H1 (cell line): ENCODE measurements around the gene DDX18. TPM values are rescaled to one million over a fixed set of nuclear protein-coding genes. Genes with fewer than 3 reads are reported as not detected.

Experiments
- CBX8 ChIP-seq: fragments of 300-800, 300-1000 bp; sonication (generic); IDR thresholded peaks from 2 replicates; pipeline ENCODE4 v1.7.1; 2016; ENCODE audit warnings: low read depth, low read length, borderline replicate concordance
- EZH2 ChIP-seq: fragments of 200-600 bp; sonication (generic); IDR thresholded peaks from 2 replicates; pipeline ENCODE4 v1.7.1; 2012; ENCODE audit warnings: low read depth, mild to moderate bottlenecking, moderate library complexity, low read length, inconsistent platforms; ENCODE audit not compliant: severe bottlenecking
- HDAC6 ChIP-seq: IDR thresholded peaks from one replicate; pipeline ENCODE4 v1.7.1; 2012; ENCODE audit warnings: low read depth, mild to moderate bottlenecking, inconsistent platforms, low read length, moderate library complexity
- JUND ChIP-seq: IDR thresholded peaks from 2 replicates; pipeline ENCODE4 v1.6.1; 2011; ENCODE audit warnings: mild to moderate bottlenecking, improper control_type of control experiment, low read length
- SIX5 ChIP-seq: IDR thresholded peaks from 2 replicates; pipeline ENCODE4 v1.6.1; 2011; ENCODE audit warnings: mild to moderate bottlenecking, low read depth, low read length
- TAF1 ChIP-seq: IDR thresholded peaks from 2 replicates; pipeline ENCODE4 v1.6.1; 2011; ENCODE audit warnings: mild to moderate bottlenecking, low read depth, low read length
- polyA plus RNA-seq, 7 experiments: library from polyadenylated mRNA; depleted of rRNA in 3 of 7; stranded (reverse) in 5 of 7; unstranded in 2 of 7; fragments of >200 nt in 5 of 7; fragments of 200-250 nt in 2 of 7; gene quantifications; 1 replicate in 5 of 7; 2 replicates in 1 of 7; 4 replicates in 1 of 7; pipeline versions ENCODE4 v1.2.1 to v1.2.3, GENCODE V29; 2011 to 2013; ENCODE audit warnings: missing spikeins in 2 of 7, mixed read lengths in 2 of 7
- total RNA-seq: library from RNA; stranded (reverse); fragmentation: NEBNext Ultra II Directional; extraction: Animal tissue kit (Norgen Biotek cat#: 25700); gene quantifications from 2 replicates; pipeline ENCODE4 v1.2.1, GENCODE V29; 2021
- TF ChIP-seq, protein P1 (sequence below): fragments of 300-600 bp; sonication (generic); IDR thresholded peaks from 2 replicates; pipeline ENCODE4 v1.7.1; 2012; ENCODE audit warnings: low read length, moderate library complexity, mild to moderate bottlenecking, inconsistent platforms; ENCODE audit not compliant: insufficient replicate concordance

DDX18 gene
- total and polyA plus RNA-seq, 2 of the 8 experiments (the other 6 are each of a cell fraction or from before 2014, with no cell fraction given), result 31.3 to 119 TPM

GRCh38 chr2:117875786-117876185, 61.3 kb downstream of the DDX18 start (continued):
- TF ChIP-seq, protein P1, sequence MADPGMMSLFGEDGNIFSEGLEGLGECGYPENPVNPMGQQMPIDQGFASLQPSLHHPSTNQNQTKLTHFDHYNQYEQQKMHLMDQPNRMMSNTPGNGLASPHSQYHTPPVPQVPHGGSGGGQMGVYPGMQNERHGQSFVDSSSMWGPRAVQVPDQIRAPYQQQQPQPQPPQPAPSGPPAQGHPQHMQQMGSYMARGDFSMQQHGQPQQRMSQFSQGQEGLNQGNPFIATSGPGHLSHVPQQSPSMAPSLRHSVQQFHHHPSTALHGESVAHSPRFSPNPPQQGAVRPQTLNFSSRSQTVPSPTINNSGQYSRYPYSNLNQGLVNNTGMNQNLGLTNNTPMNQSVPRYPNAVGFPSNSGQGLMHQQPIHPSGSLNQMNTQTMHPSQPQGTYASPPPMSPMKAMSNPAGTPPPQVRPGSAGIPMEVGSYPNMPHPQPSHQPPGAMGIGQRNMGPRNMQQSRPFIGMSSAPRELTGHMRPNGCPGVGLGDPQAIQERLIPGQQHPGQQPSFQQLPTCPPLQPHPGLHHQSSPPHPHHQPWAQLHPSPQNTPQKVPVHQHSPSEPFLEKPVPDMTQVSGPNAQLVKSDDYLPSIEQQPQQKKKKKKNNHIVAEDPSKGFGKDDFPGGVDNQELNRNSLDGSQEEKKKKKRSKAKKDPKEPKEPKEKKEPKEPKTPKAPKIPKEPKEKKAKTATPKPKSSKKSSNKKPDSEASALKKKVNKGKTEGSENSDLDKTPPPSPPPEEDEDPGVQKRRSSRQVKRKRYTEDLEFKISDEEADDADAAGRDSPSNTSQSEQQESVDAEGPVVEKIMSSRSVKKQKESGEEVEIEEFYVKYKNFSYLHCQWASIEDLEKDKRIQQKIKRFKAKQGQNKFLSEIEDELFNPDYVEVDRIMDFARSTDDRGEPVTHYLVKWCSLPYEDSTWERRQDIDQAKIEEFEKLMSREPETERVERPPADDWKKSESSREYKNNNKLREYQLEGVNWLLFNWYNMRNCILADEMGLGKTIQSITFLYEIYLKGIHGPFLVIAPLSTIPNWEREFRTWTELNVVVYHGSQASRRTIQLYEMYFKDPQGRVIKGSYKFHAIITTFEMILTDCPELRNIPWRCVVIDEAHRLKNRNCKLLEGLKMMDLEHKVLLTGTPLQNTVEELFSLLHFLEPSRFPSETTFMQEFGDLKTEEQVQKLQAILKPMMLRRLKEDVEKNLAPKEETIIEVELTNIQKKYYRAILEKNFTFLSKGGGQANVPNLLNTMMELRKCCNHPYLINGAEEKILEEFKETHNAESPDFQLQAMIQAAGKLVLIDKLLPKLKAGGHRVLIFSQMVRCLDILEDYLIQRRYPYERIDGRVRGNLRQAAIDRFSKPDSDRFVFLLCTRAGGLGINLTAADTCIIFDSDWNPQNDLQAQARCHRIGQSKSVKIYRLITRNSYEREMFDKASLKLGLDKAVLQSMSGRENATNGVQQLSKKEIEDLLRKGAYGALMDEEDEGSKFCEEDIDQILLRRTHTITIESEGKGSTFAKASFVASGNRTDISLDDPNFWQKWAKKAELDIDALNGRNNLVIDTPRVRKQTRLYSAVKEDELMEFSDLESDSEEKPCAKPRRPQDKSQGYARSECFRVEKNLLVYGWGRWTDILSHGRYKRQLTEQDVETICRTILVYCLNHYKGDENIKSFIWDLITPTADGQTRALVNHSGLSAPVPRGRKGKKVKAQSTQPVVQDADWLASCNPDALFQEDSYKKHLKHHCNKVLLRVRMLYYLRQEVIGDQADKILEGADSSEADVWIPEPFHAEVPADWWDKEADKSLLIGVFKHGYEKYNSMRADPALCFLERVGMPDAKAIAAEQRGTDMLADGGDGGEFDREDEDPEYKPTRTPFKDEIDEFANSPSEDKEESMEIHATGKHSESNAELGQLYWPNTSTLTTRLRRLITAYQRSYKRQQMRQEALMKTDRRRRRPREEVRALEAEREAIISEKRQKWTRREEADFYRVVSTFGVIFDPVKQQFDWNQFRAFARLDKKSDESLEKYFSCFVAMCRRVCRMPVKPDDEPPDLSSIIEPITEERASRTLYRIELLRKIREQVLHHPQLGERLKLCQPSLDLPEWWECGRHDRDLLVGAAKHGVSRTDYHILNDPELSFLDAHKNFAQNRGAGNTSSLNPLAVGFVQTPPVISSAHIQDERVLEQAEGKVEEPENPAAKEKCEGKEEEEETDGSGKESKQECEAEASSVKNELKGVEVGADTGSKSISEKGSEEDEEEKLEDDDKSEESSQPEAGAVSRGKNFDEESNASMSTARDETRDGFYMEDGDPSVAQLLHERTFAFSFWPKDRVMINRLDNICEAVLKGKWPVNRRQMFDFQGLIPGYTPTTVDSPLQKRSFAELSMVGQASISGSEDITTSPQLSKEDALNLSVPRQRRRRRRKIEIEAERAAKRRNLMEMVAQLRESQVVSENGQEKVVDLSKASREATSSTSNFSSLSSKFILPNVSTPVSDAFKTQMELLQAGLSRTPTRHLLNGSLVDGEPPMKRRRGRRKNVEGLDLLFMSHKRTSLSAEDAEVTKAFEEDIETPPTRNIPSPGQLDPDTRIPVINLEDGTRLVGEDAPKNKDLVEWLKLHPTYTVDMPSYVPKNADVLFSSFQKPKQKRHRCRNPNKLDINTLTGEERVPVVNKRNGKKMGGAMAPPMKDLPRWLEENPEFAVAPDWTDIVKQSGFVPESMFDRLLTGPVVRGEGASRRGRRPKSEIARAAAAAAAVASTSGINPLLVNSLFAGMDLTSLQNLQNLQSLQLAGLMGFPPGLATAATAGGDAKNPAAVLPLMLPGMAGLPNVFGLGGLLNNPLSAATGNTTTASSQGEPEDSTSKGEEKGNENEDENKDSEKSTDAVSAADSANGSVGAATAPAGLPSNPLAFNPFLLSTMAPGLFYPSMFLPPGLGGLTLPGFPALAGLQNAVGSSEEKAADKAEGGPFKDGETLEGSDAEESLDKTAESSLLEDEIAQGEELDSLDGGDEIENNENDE, result no peak
- TF ChIP-seq CBX8, result no peak
- no peak for TF ChIP-seq SIX5
- no peak for TF ChIP-seq HDAC6
- TF ChIP-seq EZH2, result no peak
- no peak for TF ChIP-seq JUND
- no peak for TF ChIP-seq TAF1
